Sigmoid colon (tissue), 4 donors: Measurements from ENCODE around the gene EPHX1.
"Not testable (repeated sequence)": the region's sequence is repeated elsewhere in the genome, so short reads cannot be mapped to it uniquely, and the experiment has no call there.

ENCODE experiments used
- CTCF ChIP-seq, 4 experiments: fragments of 450-650 bp in 3 of 4; fragments of 200-600 bp in 1 of 4; IDR thresholded peaks; one replicate each; pipeline ENCODE4 v1.5.1; 2016 to 2019; ENCODE audit warnings: antibody characterized with exemption in 4 of 4, mild to moderate bottlenecking in 3 of 4, moderate library complexity in 2 of 4
- POLR2A ChIP-seq, 2 donors: fragments of 450-650 bp; IDR thresholded peaks; one replicate each; pipeline ENCODE4 v1.6.1; 2016; ENCODE audit warnings: antibody characterized with exemption in 2 of 2, mild to moderate bottlenecking in 2 of 2, moderate library complexity in 2 of 2
- POLR2AphosphoS5 ChIP-seq, 4 donors: sonication (generic); formaldehyde crosslinking; IDR thresholded peaks; one replicate each; pipeline ENCODE4 v1.6.1; 2017; ENCODE audit warnings: antibody characterized with exemption in 4 of 4

GRCh38 chr1:225801146-225801545 is 8.8 kb upstream of the EPHX1 start:
- TF ChIP-seq CTCF, POLR2A, POLR2AphosphoS5 (IDR thresholded peaks at IDR 0.05): not testable (repeated sequence)
